HepG2 (cell line): Measurements from ENCODE around the gene KCTD13. TPM values are rescaled to one million over a fixed set of nuclear protein-coding genes. Genes with fewer than 3 reads are reported as not detected.

Source experiments
- KAT2B ChIP-seq: fragments of 150-350 bp; IDR thresholded peaks from 2 replicates; pipeline ENCODE4 v1.6.1; 2014; ENCODE audit warnings: low read depth, low read length, borderline replicate concordance
- MAF1 ChIP-seq: sonication (generic); formaldehyde crosslinking; IDR thresholded peaks from 2 replicates; pipeline ENCODE4 v1.5.0; 2020; ENCODE audit warnings: missing genetic modification reagents, borderline replicate concordance
- NKX3-1 ChIP-seq: sonication (generic); formaldehyde crosslinking; IDR thresholded peaks from 2 replicates; pipeline ENCODE4 v1.5.0; 2020; ENCODE audit warnings: missing genetic modification reagents
- RAD21 ChIP-seq: fragments of 450-650 bp; formaldehyde crosslinking; IDR thresholded peaks from 2 replicates; pipeline ENCODE4 v1.5.0; 2020; ENCODE audit warnings: mild to moderate bottlenecking
- SMAD1 ChIP-seq: sonication (generic); formaldehyde crosslinking; IDR thresholded peaks from 2 replicates; pipeline ENCODE4 v1.4.0; 2020; ENCODE audit warnings: missing genetic modification reagents, low read depth, mild to moderate bottlenecking, borderline replicate concordance
- SMAD3 ChIP-seq: sonication (generic); formaldehyde crosslinking; IDR thresholded peaks from 2 replicates; pipeline ENCODE4 v1.4.0; 2020; ENCODE audit warnings: missing genetic modification reagents
- SNAPC2 ChIP-seq: sonication (generic); formaldehyde crosslinking; IDR thresholded peaks from 2 replicates; pipeline ENCODE4 v1.8.1; 2022; ENCODE audit warnings: mild to moderate bottlenecking, missing genetic modification reagents
- SNRNP70 ChIP-seq: fragments of 200-400 bp; formaldehyde crosslinking; IDR thresholded peaks from 2 replicates; pipeline ENCODE4 v1.6.1; 2017; ENCODE audit warnings: mild to moderate bottlenecking, low read depth, low read length, moderate library complexity
- YY1 ChIP-seq: IDR thresholded peaks from 2 replicates; pipeline ENCODE4 v1.6.1; 2011; ENCODE audit warnings: low read length, low read depth, moderate library complexity, mild to moderate bottlenecking; ENCODE audit not compliant: insufficient read depth, insufficient replicate concordance
- ZFP36 ChIP-seq: fragments of 150-350 bp; IDR thresholded peaks from 2 replicates; pipeline ENCODE4 v1.6.1; 2018; ENCODE audit warnings: borderline replicate concordance, low read length, low read depth; ENCODE audit not compliant: partially characterized antibody
- ZFP36L1 ChIP-seq: sonication (generic); formaldehyde crosslinking; IDR thresholded peaks from 2 replicates; pipeline ENCODE4 v1.8.0; 2022; ENCODE audit warnings: mild to moderate bottlenecking, missing genetic modification reagents, moderate library complexity
- ZNF230 ChIP-seq: sonication (generic); formaldehyde crosslinking; IDR thresholded peaks from 2 replicates; pipeline ENCODE4 v1.4.0; 2020; ENCODE audit warnings: mild to moderate bottlenecking, missing genetic modification reagents
- ZNF264 ChIP-seq: sonication (generic); formaldehyde crosslinking; IDR thresholded peaks from 2 replicates; pipeline ENCODE4 v1.4.0; 2020; ENCODE audit warnings: missing genetic modification reagents
- ZNF44 ChIP-seq: sonication (generic); formaldehyde crosslinking; IDR thresholded peaks from 2 replicates; pipeline ENCODE4 v1.5.1; 2020; ENCODE audit warnings: mild to moderate bottlenecking, missing genetic modification reagents
- polyA plus RNA-seq, 8 experiments: library from polyadenylated mRNA; depleted of rRNA in 3 of 8; stranded (reverse) in 7 of 8; unstranded in 1 of 8; fragments of >200 nt; fragmentation: Illumina TruSeq in 4 of 8; extraction: Trizol in 4 of 8; gene quantifications; 2 replicates each; pipeline versions ENCODE4 v1.2.1 to v1.2.3, GENCODE V29; 2011 to 2016; ENCODE audit warnings: low read depth in 4 of 8, missing spikeins in 1 of 8, mixed read lengths in 1 of 8; ENCODE audit not compliant: insufficient read depth in 1 of 8
- total RNA-seq, 5 experiments: library from RNA; depleted of rRNA; stranded (reverse); fragments of >200 nt; fragmentation: Illumina TruSeq; extraction: Trizol; gene quantifications; 2 replicates each; pipeline ENCODE4 v1.2.3, GENCODE V29; 2016; ENCODE audit warnings: low read depth in 1 of 5
- TF ChIP-seq, protein P1 (sequence below), 2 experiments: sonication (generic) in 1 of 2; formaldehyde crosslinking in 1 of 2; IDR thresholded peaks; 2 replicates each; pipeline versions ENCODE4 v1.4.0 to v1.6.1; 2018 to 2020; ENCODE audit warnings: missing genetic modification reagents in 2 of 2, borderline replicate concordance in 1 of 2, low read depth in 1 of 2, mild to moderate bottlenecking in 1 of 2, missing biosample characterization in 1 of 2
- TF ChIP-seq, protein P2 (sequence below): sonication (generic); formaldehyde crosslinking; IDR thresholded peaks from 2 replicates; pipeline ENCODE4 v1.4.0; 2020; ENCODE audit warnings: mild to moderate bottlenecking, missing genetic modification reagents
- TF ChIP-seq, protein P3 (sequence below): sonication (generic); formaldehyde crosslinking; IDR thresholded peaks from 2 replicates; pipeline ENCODE4 v1.5.1; 2020; ENCODE audit warnings: mild to moderate bottlenecking, missing genetic modification reagents, moderate library complexity
- TF ChIP-seq, protein P4 (sequence below): sonication (generic); formaldehyde crosslinking; IDR thresholded peaks from 2 replicates; pipeline ENCODE4 v1.4.0; 2020; ENCODE audit warnings: mild to moderate bottlenecking, missing genetic modification reagents
- TF ChIP-seq, protein P5 (sequence below): sonication (generic); formaldehyde crosslinking; IDR thresholded peaks from 2 replicates; pipeline ENCODE4 v1.4.0; 2020; ENCODE audit warnings: missing genetic modification reagents, low read depth, mild to moderate bottlenecking, borderline replicate concordance

The KCTD13 gene
- total and polyA plus RNA-seq, 2 of the 13 experiments (the other 11 are each of a cell fraction or from before 2014, with no cell fraction given), result 6.3 to 14.7 TPM

DNA sequence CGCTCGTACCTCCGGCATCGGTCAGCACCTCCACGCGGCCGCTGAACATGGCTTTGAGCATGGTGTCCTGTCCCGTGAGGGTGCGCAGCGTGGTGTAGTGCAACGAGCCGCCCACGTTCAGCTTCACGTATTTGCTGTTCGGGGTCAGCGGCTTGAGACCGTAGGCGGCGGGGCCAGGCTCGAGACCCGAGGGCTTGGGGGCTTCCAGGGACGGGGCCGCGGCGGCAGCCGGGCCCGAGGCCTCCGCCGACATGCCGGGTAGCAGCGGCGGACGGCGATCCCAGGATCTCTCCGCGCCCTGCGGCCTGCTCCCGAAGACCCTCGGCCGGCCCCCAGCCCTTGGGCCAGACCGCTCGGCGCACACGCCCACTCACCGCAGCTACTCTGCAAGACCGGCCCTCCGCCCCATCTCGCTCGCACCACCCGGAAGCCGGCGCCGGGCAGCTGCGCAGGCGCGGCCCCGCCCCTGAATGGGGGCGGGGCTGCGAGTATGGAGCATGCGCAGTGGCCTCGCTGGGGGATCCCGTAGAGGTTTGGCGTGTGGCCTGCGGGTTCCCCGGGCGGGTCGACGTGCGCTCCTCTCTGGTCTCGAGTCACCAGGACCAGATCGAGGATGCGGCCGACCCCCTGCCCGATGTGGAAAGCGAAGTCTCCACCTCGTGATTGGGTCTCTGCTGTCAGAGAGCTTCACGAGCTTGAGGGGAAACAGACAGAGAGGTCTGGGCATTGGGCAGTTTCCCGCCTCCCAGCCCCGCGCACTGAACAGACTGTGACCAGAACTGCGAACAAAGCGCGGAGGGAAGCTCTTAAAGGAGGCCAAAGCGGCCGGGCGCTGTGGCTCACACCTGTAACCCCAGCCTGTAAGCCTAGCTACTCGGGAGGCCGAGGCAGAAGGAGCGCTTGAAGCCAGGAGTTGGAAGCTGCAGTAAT lies at the start of gene KCTD13 (continued):
- TF ChIP-seq ZNF230, result peak; percentile 89; the same call in 1 of the 2 replicates
- no peak for TF ChIP-seq ZFP36
- 0 out of 2 replicates have a peak, but pooled peaks have one; percentile 72 for TF ChIP-seq ZFP36L1 (CRISPR knock-in tag)
- peak; percentile 35 for TF ChIP-seq SMAD1 (CRISPR knock-in tag)
- peak; percentile 82 for TF ChIP-seq SMAD3
- TF ChIP-seq MAF1, result no peak
- TF ChIP-seq RAD21, result peak; percentile 55
- TF ChIP-seq, protein P1, sequence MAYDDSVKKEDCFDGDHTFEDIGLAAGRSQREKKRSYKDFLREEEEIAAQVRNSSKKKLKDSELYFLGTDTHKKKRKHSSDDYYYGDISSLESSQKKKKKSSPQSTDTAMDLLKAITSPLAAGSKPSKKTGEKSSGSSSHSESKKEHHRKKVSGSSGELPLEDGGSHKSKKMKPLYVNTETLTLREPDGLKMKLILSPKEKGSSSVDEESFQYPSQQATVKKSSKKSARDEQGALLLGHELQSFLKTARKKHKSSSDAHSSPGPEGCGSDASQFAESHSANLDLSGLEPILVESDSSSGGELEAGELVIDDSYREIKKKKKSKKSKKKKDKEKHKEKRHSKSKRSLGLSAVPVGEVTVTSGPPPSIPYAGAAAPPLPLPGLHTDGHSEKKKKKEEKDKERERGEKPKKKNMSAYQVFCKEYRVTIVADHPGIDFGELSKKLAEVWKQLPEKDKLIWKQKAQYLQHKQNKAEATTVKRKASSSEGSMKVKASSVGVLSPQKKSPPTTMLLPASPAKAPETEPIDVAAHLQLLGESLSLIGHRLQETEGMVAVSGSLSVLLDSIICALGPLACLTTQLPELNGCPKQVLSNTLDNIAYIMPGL (CRISPR knock-in tag; IDR thresholded peaks at IDR 0.05; ENCODE audit: borderline replicate concordance in 1 of 2, low read depth in 1 of 2), result peak; percentile 17 to 76; a peak in 3 of 4 replicates
- peak; percentile 95 for TF ChIP-seq NKX3-1
- no peak for TF ChIP-seq YY1
- TF ChIP-seq KAT2B, result no peak
- TF ChIP-seq, protein P2, sequence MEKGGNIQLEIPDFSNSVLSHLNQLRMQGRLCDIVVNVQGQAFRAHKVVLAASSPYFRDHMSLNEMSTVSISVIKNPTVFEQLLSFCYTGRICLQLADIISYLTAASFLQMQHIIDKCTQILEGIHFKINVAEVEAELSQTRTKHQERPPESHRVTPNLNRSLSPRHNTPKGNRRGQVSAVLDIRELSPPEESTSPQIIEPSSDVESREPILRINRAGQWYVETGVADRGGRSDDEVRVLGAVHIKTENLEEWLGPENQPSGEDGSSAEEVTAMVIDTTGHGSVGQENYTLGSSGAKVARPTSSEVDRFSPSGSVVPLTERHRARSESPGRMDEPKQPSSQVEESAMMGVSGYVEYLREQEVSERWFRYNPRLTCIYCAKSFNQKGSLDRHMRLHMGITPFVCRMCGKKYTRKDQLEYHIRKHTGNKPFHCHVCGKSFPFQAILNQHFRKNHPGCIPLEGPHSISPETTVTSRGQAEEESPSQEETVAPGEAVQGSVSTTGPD, result peak; percentile 78; the same call in 1 of the 2 replicates
- TF ChIP-seq ZNF264 (CRISPR knock-in tag), result peak; percentile 73
- TF ChIP-seq ZNF44 (CRISPR knock-in tag), result no peak
- TF ChIP-seq, protein P3, sequence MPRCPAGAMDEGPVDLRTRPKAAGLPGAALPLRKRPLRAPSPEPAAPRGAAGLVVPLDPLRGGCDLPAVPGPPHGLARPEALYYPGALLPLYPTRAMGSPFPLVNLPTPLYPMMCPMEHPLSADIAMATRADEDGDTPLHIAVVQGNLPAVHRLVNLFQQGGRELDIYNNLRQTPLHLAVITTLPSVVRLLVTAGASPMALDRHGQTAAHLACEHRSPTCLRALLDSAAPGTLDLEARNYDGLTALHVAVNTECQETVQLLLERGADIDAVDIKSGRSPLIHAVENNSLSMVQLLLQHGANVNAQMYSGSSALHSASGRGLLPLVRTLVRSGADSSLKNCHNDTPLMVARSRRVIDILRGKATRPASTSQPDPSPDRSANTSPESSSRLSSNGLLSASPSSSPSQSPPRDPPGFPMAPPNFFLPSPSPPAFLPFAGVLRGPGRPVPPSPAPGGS (CRISPR knock-in tag), result peak; percentile 86; the same call in 1 of the 2 replicates
- TF ChIP-seq, protein P4, sequence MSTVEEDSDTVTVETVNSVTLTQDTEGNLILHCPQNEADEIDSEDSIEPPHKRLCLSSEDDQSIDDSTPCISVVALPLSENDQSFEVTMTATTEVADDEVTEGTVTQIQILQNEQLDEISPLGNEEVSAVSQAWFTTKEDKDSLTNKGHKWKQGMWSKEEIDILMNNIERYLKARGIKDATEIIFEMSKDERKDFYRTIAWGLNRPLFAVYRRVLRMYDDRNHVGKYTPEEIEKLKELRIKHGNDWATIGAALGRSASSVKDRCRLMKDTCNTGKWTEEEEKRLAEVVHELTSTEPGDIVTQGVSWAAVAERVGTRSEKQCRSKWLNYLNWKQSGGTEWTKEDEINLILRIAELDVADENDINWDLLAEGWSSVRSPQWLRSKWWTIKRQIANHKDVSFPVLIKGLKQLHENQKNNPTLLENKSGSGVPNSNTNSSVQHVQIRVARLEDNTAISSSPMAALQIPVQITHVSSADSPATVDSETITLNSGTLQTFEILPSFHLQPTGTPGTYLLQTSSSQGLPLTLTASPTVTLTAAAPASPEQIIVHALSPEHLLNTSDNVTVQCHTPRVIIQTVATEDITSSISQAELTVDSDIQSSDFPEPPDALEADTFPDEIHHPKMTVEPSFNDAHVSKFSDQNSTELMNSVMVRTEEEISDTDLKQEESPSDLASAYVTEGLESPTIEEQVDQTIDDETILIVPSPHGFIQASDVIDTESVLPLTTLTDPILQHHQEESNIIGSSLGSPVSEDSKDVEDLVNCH (CRISPR knock-in tag), result no peak
- TF ChIP-seq SNAPC2 (CRISPR knock-in tag), result peak; percentile 94
- no peak for TF ChIP-seq SNRNP70
- TF ChIP-seq, protein P5, sequence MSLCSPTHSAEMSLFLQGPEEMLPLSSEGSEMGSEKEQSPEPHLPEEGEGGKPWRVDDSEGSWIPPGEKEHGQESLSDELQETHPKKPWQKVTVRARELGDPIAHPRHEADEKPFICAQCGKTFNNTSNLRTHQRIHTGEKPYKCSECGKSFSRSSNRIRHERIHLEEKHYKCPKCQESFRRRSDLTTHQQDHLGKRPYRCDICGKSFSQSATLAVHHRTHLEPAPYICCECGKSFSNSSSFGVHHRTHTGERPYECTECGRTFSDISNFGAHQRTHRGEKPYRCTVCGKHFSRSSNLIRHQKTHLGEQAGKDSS (CRISPR knock-in tag), result no peak; the same call in 1 of the 2 replicates
